ENCODE data around the gene RAB3GAP2. TPM values are rescaled to one million over a fixed set of nuclear protein-coding genes. Genes with fewer than 3 reads are reported as not detected.

The RAB3GAP2 gene

Small RNA genes lying within 50 kb of the gene (small RNA-seq; reads per million reads assigned to genes)
- not detected for gene MIR194-1
- gene MIR215 = 0.35 reads per million
- gene MIR664A = not detected
- gene SNORA36B = 2.4 reads per million, percentile 72 among the genes with 10 or more reads in this experiment

All from skeletal muscle satellite cell (primary cell).